ENCODE data around the gene EIF3A.
"Not testable (repeated sequence)": the region's sequence is repeated elsewhere in the genome, so short reads cannot be mapped to it uniquely, and the experiment has no call there.

EIF3A gene

GRCh38 chr10:119049777-119050176 is 30.8 kb downstream of the EIF3A start:
- DNase-seq (ENCODE audit: low read depth, low spot score): no peak

DNA sequence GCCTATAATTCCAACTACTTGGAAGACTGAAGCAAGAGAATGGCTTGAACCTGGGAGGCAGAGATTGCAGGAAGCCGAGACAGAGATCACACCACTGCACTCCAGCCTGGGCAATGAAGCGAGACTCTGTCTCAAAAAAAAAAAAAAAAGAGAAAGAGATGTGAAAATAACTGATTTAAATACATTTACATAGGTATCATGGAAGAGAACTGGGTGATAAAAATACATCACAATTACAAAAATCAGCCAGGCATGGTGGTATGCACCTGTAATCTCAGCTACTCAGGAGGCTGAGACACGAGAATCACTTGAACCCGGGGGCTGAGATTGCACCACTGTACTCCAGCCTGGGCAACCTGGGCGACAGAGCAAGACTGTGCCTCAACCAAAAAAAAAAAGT is 31.3 kb downstream of the EIF3A start:
- no peak for DNase-seq (ENCODE audit: low read depth, low spot score)

- no peak for DNase-seq (ENCODE audit: low read depth, low spot score)
These were observed 35.1 kb downstream of the EIF3A start for GRCh38 chr10:119045561-119045960.

DNA sequence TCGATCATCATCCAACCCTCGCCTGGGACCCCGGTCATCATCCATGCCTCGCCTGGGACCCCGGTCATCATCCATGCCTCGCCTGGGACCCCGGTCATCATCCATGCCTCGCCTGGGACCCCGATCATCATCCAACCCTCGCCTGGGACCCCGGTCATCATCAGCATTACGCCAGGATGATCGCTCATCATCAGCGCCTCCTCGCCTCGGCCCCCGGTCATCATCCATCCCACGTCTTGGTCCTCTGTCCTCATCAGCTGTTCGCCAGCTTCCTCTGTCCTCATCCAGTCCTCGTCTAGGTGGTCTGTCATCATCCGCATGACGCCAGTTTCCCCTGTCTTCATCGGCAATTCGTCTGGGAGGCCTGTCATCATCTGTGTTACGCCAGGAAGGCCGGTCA is 38.4 kb downstream of the EIF3A start:
- DNase-seq (ENCODE audit: low read depth, low spot score): no peak

GRCh38 chr10:119041326-119041725 is 39.3 kb downstream of the EIF3A start:
- no peak for DNase-seq (ENCODE audit: low read depth, low spot score)

- no peak for DNase-seq (ENCODE audit: low read depth, low spot score)
These were observed 41.5 kb downstream of the EIF3A start for GRCh38 chr10:119039161-119039560.

DNA sequence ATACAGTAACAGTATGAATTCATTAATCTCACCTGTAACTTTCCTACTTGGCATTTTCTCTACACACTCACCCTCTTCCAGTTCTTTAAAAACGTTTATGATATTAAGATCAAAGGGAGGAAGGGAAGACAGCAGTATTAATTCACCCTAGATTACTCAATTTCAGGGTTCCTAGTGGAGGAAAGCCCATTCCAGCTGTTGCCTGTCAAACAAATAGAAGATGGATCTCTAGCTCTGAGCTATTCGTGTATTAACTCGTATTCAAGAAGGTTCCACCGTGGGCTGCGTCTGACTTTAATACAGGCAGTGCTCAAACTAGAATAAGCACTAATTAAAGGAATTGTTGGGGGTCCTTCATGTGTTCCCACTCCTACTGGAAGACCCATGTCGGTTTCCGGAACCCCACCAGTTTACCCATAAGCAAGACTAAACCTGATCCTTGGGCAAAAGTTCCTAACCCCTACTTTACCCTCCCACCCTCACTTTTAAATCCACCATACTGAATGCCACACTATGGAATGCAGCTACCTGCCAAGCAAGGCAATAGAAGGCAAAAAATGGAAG is 49.0 kb downstream of the EIF3A start:
- DNase-seq (ENCODE audit: low read depth, low spot score): no peak

GRCh38 chr10:119030421-119031250 is 50.0 kb downstream of the EIF3A start:
- peak; percentile 82 for DNase-seq (ENCODE audit: low read depth, low spot score)

GRCh38 chr10:119029613-119030420 is 50.8 kb downstream of the EIF3A start, which contains the start of gene NANOS1:
Gene NANOS1, plus strand, starts transcription at chr10:119029714. Its CDS starts 88 bp downstream, at chr10:119029802.
- DNase-seq (ENCODE audit: low read depth, low spot score): peak; percentile 57

DNA sequence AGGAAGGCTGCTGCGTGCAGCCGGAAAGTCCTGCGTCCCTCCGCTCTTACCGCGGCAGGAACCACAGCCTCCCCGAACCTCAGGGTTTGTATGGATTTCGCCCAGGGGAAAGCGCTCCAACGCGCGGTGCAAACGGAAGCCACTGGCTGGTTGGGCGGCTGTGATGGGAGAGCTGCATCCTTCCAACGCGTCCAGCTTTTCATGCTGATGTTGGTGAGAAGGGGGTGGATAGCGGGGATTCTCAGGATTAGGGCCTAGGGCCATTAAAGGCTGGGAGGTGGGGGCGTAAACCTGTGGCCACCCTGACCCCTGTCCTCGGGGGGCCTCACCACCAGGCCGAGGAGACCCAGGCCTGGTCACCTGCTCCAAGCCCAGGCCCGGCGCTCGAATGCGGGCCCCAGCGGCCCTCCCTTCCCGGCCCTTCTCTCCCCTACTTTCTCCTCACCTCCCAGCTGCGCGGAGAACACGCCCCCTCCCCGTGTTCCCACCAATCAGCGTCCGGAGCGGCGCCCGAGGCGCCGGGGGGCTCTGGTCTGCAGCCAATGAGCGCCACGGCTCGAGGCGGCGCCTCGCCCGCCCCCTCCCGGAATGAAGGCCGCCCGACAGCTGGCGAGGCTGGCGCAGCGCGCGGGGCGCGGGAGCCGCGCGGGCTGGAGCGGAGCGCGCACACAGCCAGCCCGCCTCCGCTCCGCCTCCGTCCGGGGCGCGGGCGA is 51.6 kb downstream of the EIF3A start:
- peak; percentile 98 for DNase-seq (ENCODE audit: low read depth, low spot score)

- DNase-seq (ENCODE audit: low read depth, low spot score): not testable (repeated sequence)
These were observed 52.1 kb downstream of the EIF3A start for GRCh38 chr10:119028445-119028899.

GRCh38 chr10:119026301-119027110 is 54.1 kb downstream of the EIF3A start:
- DNase-seq (ENCODE audit: low read depth, low spot score): no peak

GRCh38 chr10:119025776-119026175 is 54.8 kb downstream of the EIF3A start:
- DNase-seq (ENCODE audit: low read depth, low spot score): no peak

- DNase-seq (ENCODE audit: low read depth, low spot score): peak; percentile 44
These were observed 55.3 kb downstream of the EIF3A start for GRCh38 chr10:119025336-119025735.

DNA sequence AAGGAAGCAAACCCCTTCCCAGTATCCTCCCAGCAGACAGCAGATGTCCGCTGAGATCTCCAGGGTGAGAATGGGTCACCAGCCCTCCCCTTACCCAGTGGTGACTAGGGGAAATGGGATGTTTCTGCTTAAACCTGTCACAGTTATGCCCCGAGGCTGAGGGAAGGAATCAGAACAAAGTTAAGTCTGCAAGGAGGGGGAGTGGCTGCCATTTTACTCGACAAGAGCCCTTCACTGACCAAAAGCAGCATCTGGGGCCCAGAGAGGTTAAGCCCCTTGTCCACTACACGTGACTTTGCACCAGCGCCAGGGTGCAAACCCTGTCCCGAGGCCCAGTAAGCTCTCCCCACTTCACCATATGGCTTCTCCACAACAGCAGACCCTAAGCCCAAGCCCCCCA is 55.7 kb downstream of the EIF3A start:
- DNase-seq (ENCODE audit: low read depth, low spot score): peak; percentile 79

DNA sequence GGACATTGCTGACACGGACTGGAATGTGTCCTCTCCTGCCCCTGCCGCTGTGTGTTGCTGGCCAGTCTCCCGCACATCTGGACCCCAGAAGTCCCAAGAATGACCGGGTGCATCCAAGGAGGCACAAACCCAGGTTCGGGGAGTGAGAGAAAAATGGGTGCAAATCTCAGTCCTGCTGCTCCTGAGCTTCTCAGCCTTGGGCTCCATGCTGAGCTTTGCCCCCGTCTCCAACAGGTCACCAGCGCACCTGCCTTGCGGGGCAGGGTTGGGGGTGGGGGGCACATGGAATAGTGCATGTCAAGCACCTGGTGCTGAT is 57.1 kb downstream of the EIF3A start:
- no peak for DNase-seq (ENCODE audit: low read depth, low spot score)

- DNase-seq (ENCODE audit: low read depth, low spot score): peak; percentile 75
These were observed 57.6 kb downstream of the EIF3A start for GRCh38 chr10:119022846-119023552.

DNA sequence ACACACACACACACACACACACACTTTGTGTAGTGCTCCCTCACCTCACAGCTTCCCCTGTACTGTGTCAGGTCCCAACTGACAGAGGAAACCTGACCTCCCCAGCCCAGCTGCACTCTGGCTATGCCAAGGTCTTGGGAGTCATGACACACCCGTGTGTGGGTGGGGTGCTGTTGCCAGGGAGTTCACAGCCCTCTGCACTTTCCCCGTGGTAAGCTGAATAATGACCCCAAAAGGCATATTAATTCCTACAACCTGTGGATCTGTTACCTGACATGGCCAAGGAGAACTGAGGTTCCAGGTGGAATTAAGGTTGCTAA is 60.0 kb downstream of the EIF3A start:
- no peak for DNase-seq (ENCODE audit: low read depth, low spot score)

- DNase-seq (ENCODE audit: low read depth, low spot score): no peak
These were observed 73.4 kb downstream of the EIF3A start for GRCh38 chr10:119007211-119007574.

- DNase-seq (ENCODE audit: low read depth, low spot score): no peak
These were observed 74.0 kb downstream of the EIF3A start for GRCh38 chr10:119006451-119007210.

All from ELF-1 (cell line).